Esophagus squamous epithelium (tissue), 4 donors: ENCODE results near the gene MKNK1.

Experiments
- CTCF ChIP-seq, 6 experiments: fragments of 450-650 bp in 4 of 6; fragments of 200-600 bp in 2 of 6; sonication (generic) in 2 of 6; IDR thresholded peaks; one replicate each; pipeline ENCODE4 v1.5.1; 2016 to 2019; ENCODE audit warnings: antibody characterized with exemption in 6 of 6, mild to moderate bottlenecking in 4 of 6, moderate library complexity in 4 of 6
- POLR2A ChIP-seq, 4 donors: fragments of 450-650 bp; IDR thresholded peaks; one replicate each; pipeline ENCODE4 v1.6.1; 2017; ENCODE audit warnings: antibody characterized with exemption in 4 of 4, mild to moderate bottlenecking in 4 of 4, moderate library complexity in 3 of 4

- TF ChIP-seq CTCF (IDR thresholded peaks at IDR 0.05) (peak in 3 of 6 experiments; percentile 10 to 42 (median 16)), POLR2A (IDR thresholded peaks at IDR 0.05) (no peak)
These were observed 69.0 kb downstream of the MKNK1 start for GRCh38 chr1:46535063-46535462.
